Left lung (tissue), 10 donors: Measurements from ENCODE around the gene MFNG. TPM values are rescaled to one million over a fixed set of nuclear protein-coding genes. Genes with fewer than 3 reads are reported as not detected.

Source experiments
- ATAC-seq: fragments of 200-7000 bp; cut with Tn5 transposase; one replicate; pipeline ENCODE4 v1.9.1; 2020; ENCODE audit warnings: moderate library complexity
- DNase-seq, 4 donors: peaks; one replicate each; pipeline ENCODE4 v3.0.0-alpha.2; 2013 to 2020
- H3K27ac ChIP-seq, 2 donors: fragments of 200-600 bp; sonication (generic) in 1 of 2; one replicate each; pipeline versions ENCODE4 v1.5.0 to v1.8.0; 2020 to 2021
- H3K27me3 ChIP-seq, 2 donors: fragments of 200-600 bp; sonication (generic) in 1 of 2; one replicate each; pipeline versions ENCODE4 v1.5.0 to v1.8.0; 2020 to 2021
- H3K36me3 ChIP-seq, 2 donors: fragments of 200-600 bp; sonication (generic) in 1 of 2; one replicate each; pipeline versions ENCODE4 v1.5.0 to v1.8.0; 2020 to 2021
- H3K4me1 ChIP-seq, 2 donors: fragments of 200-600 bp; one replicate each; pipeline ENCODE4 v1.8.0; 2021
- H3K4me3 ChIP-seq, 2 donors: fragments of 200-600 bp; sonication (generic) in 1 of 2; one replicate each; pipeline versions ENCODE4 v1.5.0 to v1.8.0; 2020 to 2021; ENCODE audit warnings: mild to moderate bottlenecking in 1 of 2
- H3K9me3 ChIP-seq, 2 donors: fragments of 200-600 bp; sonication (generic) in 1 of 2; one replicate each; pipeline versions ENCODE4 v1.5.0 to v1.8.0; 2020 to 2021
- CTCF ChIP-seq, 2 donors: fragments of 200-600 bp; sonication (generic) in 1 of 2; IDR thresholded peaks; one replicate each; pipeline versions ENCODE4 v1.5.0 to v1.8.0; 2021; ENCODE audit warnings: antibody characterized with exemption in 2 of 2
- intact Hi-C, 2 donors: fragments of 100-400 bp; cut with DNase I; formaldehyde crosslinking; loops; one replicate each; pipeline versions ENCODE4 v1.11.2 to v1.14.2; 2022
- polyA plus RNA-seq, 6 donors: library from polyadenylated mRNA; unstranded; fragments of 120-200 nt; gene quantifications; one replicate each; pipeline ENCODE4 v1.2.1, GENCODE V29; 2013; ENCODE audit not compliant: insufficient read length in 6 of 6
- total RNA-seq, 2 donors: library from RNA; stranded (reverse); fragmentation: NEBNext Ultra II Directional; extraction: Animal tissue kit (Norgen Biotek cat#: 25700); gene quantifications; one replicate each; pipeline ENCODE4 v1.2.1, GENCODE V29; 2021
- donor health status: DM: no; HTN: yes; CAD: no.
- donor health status: DM: no; HTN: no; CAD: no.

MFNG gene
- total and polyA plus RNA-seq, 8 donors, result 17.7 to 46.4 (median 22.3) TPM

GRCh38 chr22:37454857-37455686 is 31.1 kb downstream of the MFNG start:
- no peak overlapping the region for H3K4me3 ChIP-seq
- intact Hi-C loops, result loop anchor here in 1 of 2 donors (10.0 kb wide), 1 partner anchor 140 kb away; no protein-coding TSS in a partner anchor
- no peaks in the 10 kb centered on the region for H3K9me3 ChIP-seq
- H3K27ac ChIP-seq, result peak overlapping the region in 1 of 2 donors; percentile 58
- peak in 3 of 4 donors; percentile 45 to 86 (median 75) for DNase-seq
- peaks cover 0 to 18% of the 10 kb centered on the region in 2 donors for H3K27me3 ChIP-seq
- ATAC-seq, result peak; percentile 85
- peaks cover 0 to 5% of the 10 kb centered on the region in 2 donors for H3K4me1 ChIP-seq
- no peak for TF ChIP-seq CTCF (IDR thresholded peaks at IDR 0.05)
- H3K36me3 ChIP-seq, result no peaks in the 10 kb centered on the region

GRCh38 chr22:37453696-37454095 is 32.5 kb downstream of the MFNG start:
- TF ChIP-seq CTCF (IDR thresholded peaks at IDR 0.05), result no peak
- DNase-seq (peak in 1 of 4 donors; percentile 56), ATAC-seq (no peak)
- intact Hi-C loops, result loop anchor here in 1 of 2 donors (10.0 kb wide), 1 partner anchor 139 kb away; no protein-coding TSS in a partner anchor
- Histone ChIP-seq H3K4me3 (no peak overlapping the region), H3K36me3 (no peaks in the 10 kb centered on the region), H3K4me1 (peaks cover 0 to 5% of the 10 kb centered on the region in 2 donors), H3K9me3 (no peaks in the 10 kb centered on the region), H3K27ac (no peak overlapping the region), H3K27me3 (peaks cover 0 to 31% of the 10 kb centered on the region in 2 donors)

- TF ChIP-seq CTCF (IDR thresholded peaks at IDR 0.05), result no peak
- ATAC-seq (no peak), DNase-seq (no peak)
- H3K27me3 ChIP-seq, result peaks cover 0 to 20% of the 10 kb centered on the region in 2 donors
- no peak overlapping the region for H3K27ac ChIP-seq
- no peaks in the 10 kb centered on the region for H3K9me3 ChIP-seq
- H3K4me3 ChIP-seq, result no peak overlapping the region
- H3K36me3 ChIP-seq, result no peaks in the 10 kb centered on the region
- intact Hi-C loops, result loop anchor here in 1 of 2 donors (10.0 kb wide), 1 partner anchor 136 kb away; no protein-coding TSS in a partner anchor
- peaks cover 0 to 5% of the 10 kb centered on the region in 2 donors for H3K4me1 ChIP-seq
These were observed 35.0 kb downstream of the MFNG start for GRCh38 chr22:37451218-37451617.

GRCh38 chr22:37449331-37450001 is 36.7 kb downstream of the MFNG start:
- ATAC-seq, result no peak
- peaks cover 0 to 16% of the 10 kb centered on the region in 2 donors for H3K27me3 ChIP-seq
- H3K4me3 ChIP-seq, result no peak overlapping the region

More at GRCh38 chr22:37449331-37450001, 36.7 kb downstream of the MFNG start:
- no peak for TF ChIP-seq CTCF (IDR thresholded peaks at IDR 0.05)
- Histone ChIP-seq H3K36me3 (no peaks in the 10 kb centered on the region), H3K27ac (no peak overlapping the region), H3K9me3 (no peaks in the 10 kb centered on the region), H3K4me1 (no peaks in the 10 kb centered on the region)
- intact Hi-C loops, result loop anchor here in 1 of 2 donors (10.0 kb wide), 1 partner anchor 135 kb away; no protein-coding TSS in a partner anchor
- peak in 1 of 4 donors; percentile 34 for DNase-seq
